Stimulated activated memory B cell treated with anti-CD40 and anti-IgM and Interleukin-4, amounts not matched to agents 10 μg/mL and 1 μg/mL and 100 μg/mL, for 72 hours (primary cell): ENCODE measurements around the gene CHTF8.
"Not testable (repeated sequence)": the region's sequence is repeated elsewhere in the genome, so short reads cannot be mapped to it uniquely, and the experiment has no call there.

Source experiments
- ATAC-seq: fragments of 150-1000 bp; cut with Tn5 transposase; 2 replicates; pipeline ENCODE4 v1.10.0; 2021
- H3K27ac Mint-ChIP-seq: one replicate; pipeline ENCODE4 v1.8.0; 2022; ENCODE audit warnings: mild to moderate bottlenecking, mixed read lengths
- H3K27me3 Mint-ChIP-seq: one replicate; pipeline ENCODE4 v1.8.0; 2022; ENCODE audit warnings: mixed read lengths
- H3K36me3 Mint-ChIP-seq: one replicate; pipeline ENCODE4 v1.8.0; 2022; ENCODE audit warnings: mixed read lengths
- H3K4me1 Mint-ChIP-seq: one replicate; pipeline ENCODE4 v1.8.0; 2022; ENCODE audit warnings: mixed read lengths
- H3K4me3 Mint-ChIP-seq: one replicate; pipeline ENCODE4 v1.8.0; 2022; ENCODE audit warnings: mild to moderate bottlenecking, moderate library complexity, mixed read lengths
- H3K9me3 Mint-ChIP-seq: one replicate; pipeline ENCODE4 v1.8.0; 2022; ENCODE audit warnings: mixed read lengths

Gene CHTF8

GRCh38 chr16:69124961-69125360 lies 7.4 kb downstream of the CHTF8 start:
- Mint-ChIP-seq H3K36me3 (peaks cover 20% of the 10 kb centered on the region), H3K4me1 (peaks cover 21% of the 10 kb centered on the region)
- H3K27me3 Mint-ChIP-seq, H3K4me3 Mint-ChIP-seq, ATAC-seq, H3K9me3 Mint-ChIP-seq, H3K27ac Mint-ChIP-seq: not testable (repeated sequence)

GRCh38 chr16:69124406-69124805 lies 8.0 kb downstream of the CHTF8 start:
- peaks cover 16% of the 10 kb centered on the region for H3K4me1 Mint-ChIP-seq
- H3K9me3 Mint-ChIP-seq, ATAC-seq, H3K27me3 Mint-ChIP-seq, H3K4me3 Mint-ChIP-seq, H3K27ac Mint-ChIP-seq: not testable (repeated sequence)
- H3K36me3 Mint-ChIP-seq, result peaks cover 21% of the 10 kb centered on the region

GRCh38 chr16:69123910-69124309 lies 8.5 kb downstream of the CHTF8 start:
- Mint-ChIP-seq H3K4me1 (peaks cover 14% of the 10 kb centered on the region), H3K9me3 (no peaks in the 10 kb centered on the region), H3K4me3 (no peak overlapping the region), H3K36me3 (peaks cover 26% of the 10 kb centered on the region), H3K27ac (no peak overlapping the region), H3K27me3 (no peaks in the 10 kb centered on the region)
- peak; percentile 53 for ATAC-seq

- no peak overlapping the region for H3K4me3 Mint-ChIP-seq
- ATAC-seq, result no peak
- H3K27ac Mint-ChIP-seq, result no peak overlapping the region
- no peaks in the 10 kb centered on the region for H3K4me1 Mint-ChIP-seq
- no peaks in the 10 kb centered on the region for H3K27me3 Mint-ChIP-seq
- peaks cover 49% of the 10 kb centered on the region for H3K36me3 Mint-ChIP-seq
- no peaks in the 10 kb centered on the region for H3K9me3 Mint-ChIP-seq
Measured at GRCh38 chr16:69120096-69120664, 12.2 kb downstream of the CHTF8 start.

GRCh38 chr16:69119536-69119935 lies 12.9 kb downstream of the CHTF8 start:
- Mint-ChIP-seq H3K9me3 (no peaks in the 10 kb centered on the region), H3K4me1 (no peaks in the 10 kb centered on the region), H3K4me3 (no peak overlapping the region), H3K27ac (no peak overlapping the region), H3K36me3 (peaks cover 56% of the 10 kb centered on the region), H3K27me3 (no peaks in the 10 kb centered on the region)
- no peak for ATAC-seq

GRCh38 chr16:69118994-69119393 lies 13.4 kb downstream of the CHTF8 start:
- no peaks in the 10 kb centered on the region for H3K4me1 Mint-ChIP-seq
- ATAC-seq, result no peak
- H3K9me3 Mint-ChIP-seq, result no peaks in the 10 kb centered on the region
- H3K27me3 Mint-ChIP-seq, result no peaks in the 10 kb centered on the region
- no peak overlapping the region for H3K27ac Mint-ChIP-seq
- peaks cover 57% of the 10 kb centered on the region for H3K36me3 Mint-ChIP-seq
- no peak overlapping the region for H3K4me3 Mint-ChIP-seq

GRCh38 chr16:69118468-69118867 lies 13.9 kb downstream of the CHTF8 start:
- ATAC-seq, result no peak
- H3K9me3 Mint-ChIP-seq, result no peaks in the 10 kb centered on the region
- no peak overlapping the region for H3K4me3 Mint-ChIP-seq
- no peaks in the 10 kb centered on the region for H3K4me1 Mint-ChIP-seq
- no peak overlapping the region for H3K27ac Mint-ChIP-seq
- peaks cover 57% of the 10 kb centered on the region for H3K36me3 Mint-ChIP-seq
- no peaks in the 10 kb centered on the region for H3K27me3 Mint-ChIP-seq

GRCh38 chr16:69116906-69117305 lies 15.5 kb downstream of the CHTF8 start:
- no peaks in the 10 kb centered on the region for H3K9me3 Mint-ChIP-seq
- H3K4me1 Mint-ChIP-seq, result peaks cover 7% of the 10 kb centered on the region
- no peak overlapping the region for H3K4me3 Mint-ChIP-seq
- H3K27ac Mint-ChIP-seq, result no peak overlapping the region
- H3K36me3 Mint-ChIP-seq, result peaks cover 60% of the 10 kb centered on the region
- H3K27me3 Mint-ChIP-seq, result no peaks in the 10 kb centered on the region
- no peak for ATAC-seq

- H3K4me1 Mint-ChIP-seq, result peaks cover 7% of the 10 kb centered on the region
Measured at GRCh38 chr16:69116256-69116875, 16.0 kb downstream of the CHTF8 start.

GRCh38 chr16:69115837-69116236 lies 16.6 kb downstream of the CHTF8 start:
- peaks cover 7% of the 10 kb centered on the region for H3K4me1 Mint-ChIP-seq
- H3K27me3 Mint-ChIP-seq, result no peaks in the 10 kb centered on the region
- ATAC-seq, result no peak
- no peaks in the 10 kb centered on the region for H3K9me3 Mint-ChIP-seq
- no peak overlapping the region for H3K4me3 Mint-ChIP-seq
- peaks cover 57% of the 10 kb centered on the region for H3K36me3 Mint-ChIP-seq
- H3K27ac Mint-ChIP-seq, result no peak overlapping the region

More at GRCh38 chr16:69116256-69116875, 16.0 kb downstream of the CHTF8 start:
- no peak overlapping the region for H3K27ac Mint-ChIP-seq
- no peak for ATAC-seq
- no peaks in the 10 kb centered on the region for H3K9me3 Mint-ChIP-seq
- H3K4me3 Mint-ChIP-seq, result no peak overlapping the region
- peaks cover 61% of the 10 kb centered on the region for H3K36me3 Mint-ChIP-seq
- no peaks in the 10 kb centered on the region for H3K27me3 Mint-ChIP-seq

- H3K27me3 Mint-ChIP-seq, result no peaks in the 10 kb centered on the region
- peaks cover 57% of the 10 kb centered on the region for H3K36me3 Mint-ChIP-seq
Measured at GRCh38 chr16:69115361-69115760, 17.0 kb downstream of the CHTF8 start.

GRCh38 chr16:69114976-69115355 lies 17.4 kb downstream of the CHTF8 start:
- Mint-ChIP-seq H3K4me1 (peaks cover 7% of the 10 kb centered on the region), H3K36me3 (peaks cover 55% of the 10 kb centered on the region), H3K27me3 (peaks cover under 1% of the 10 kb centered on the region), H3K27ac (no peak overlapping the region), H3K4me3 (no peak overlapping the region), H3K9me3 (no peaks in the 10 kb centered on the region)
- no peak for ATAC-seq

More at GRCh38 chr16:69115361-69115760, 17.0 kb downstream of the CHTF8 start:
- H3K4me1 Mint-ChIP-seq, result peaks cover 7% of the 10 kb centered on the region
- no peak for ATAC-seq
- H3K9me3 Mint-ChIP-seq, result no peaks in the 10 kb centered on the region
- H3K4me3 Mint-ChIP-seq, result no peak overlapping the region
- H3K27ac Mint-ChIP-seq, result no peak overlapping the region

GRCh38 chr16:69114346-69114975 lies 17.9 kb downstream of the CHTF8 start:
- Mint-ChIP-seq H3K27me3 (peaks cover 5% of the 10 kb centered on the region), H3K36me3 (peaks cover 59% of the 10 kb centered on the region)

GRCh38 chr16:69113216-69113615 lies 19.2 kb downstream of the CHTF8 start:
- H3K9me3 Mint-ChIP-seq, result no peaks in the 10 kb centered on the region
- peaks cover 52% of the 10 kb centered on the region for H3K36me3 Mint-ChIP-seq

More at GRCh38 chr16:69114346-69114975, 17.9 kb downstream of the CHTF8 start:
- H3K4me3 Mint-ChIP-seq, result no peak overlapping the region
- H3K9me3 Mint-ChIP-seq, result no peaks in the 10 kb centered on the region
- no peak for ATAC-seq
- H3K27ac Mint-ChIP-seq, result no peak overlapping the region
- H3K4me1 Mint-ChIP-seq, result peaks cover 7% of the 10 kb centered on the region

GRCh38 chr16:69112285-69113129 lies 19.9 kb downstream of the CHTF8 start:
- no peaks in the 10 kb centered on the region for H3K9me3 Mint-ChIP-seq
- H3K27me3 Mint-ChIP-seq, result peaks cover 25% of the 10 kb centered on the region
- ATAC-seq, result peak; percentile 71
- H3K4me3 Mint-ChIP-seq, result no peak overlapping the region
- peaks cover 45% of the 10 kb centered on the region for H3K36me3 Mint-ChIP-seq
- H3K4me1 Mint-ChIP-seq, result peaks cover 15% of the 10 kb centered on the region
- H3K27ac Mint-ChIP-seq, result no peak overlapping the region

More at GRCh38 chr16:69113216-69113615, 19.2 kb downstream of the CHTF8 start:
- Mint-ChIP-seq H3K27me3 (peaks cover 18% of the 10 kb centered on the region), H3K4me1 (peaks cover 8% of the 10 kb centered on the region), H3K27ac (no peak overlapping the region), H3K4me3 (no peak overlapping the region)
- ATAC-seq, result no peak
